Gastrocnemius medialis (tissue), 4 donors: ENCODE data around the gene DPP10.

Experiments used
- CTCF ChIP-seq, 5 experiments: fragments of 450-650 bp in 3 of 5; fragments of 200-600 bp in 2 of 5; sonication (generic) in 2 of 5; IDR thresholded peaks in 4 of 5; conservative IDR thresholded peaks in 1 of 5; 1 replicate in 4 of 5; 2 replicates in 1 of 5; pipeline ENCODE4 v1.5.1; 2016 to 2019; ENCODE audit warnings: antibody characterized with exemption in 5 of 5, mild to moderate bottlenecking in 3 of 5, moderate library complexity in 3 of 5
- POLR2A ChIP-seq, 2 donors: fragments of 450-650 bp; IDR thresholded peaks; one replicate each; pipeline ENCODE4 v1.6.1; 2017; ENCODE audit warnings: antibody characterized with exemption in 2 of 2, mild to moderate bottlenecking in 2 of 2, moderate library complexity in 2 of 2

- TF ChIP-seq CTCF (IDR thresholded peaks at IDR 0.05 in 4 of 5, conservative IDR thresholded peaks at IDR 0.05 in 1 of 5) (no peak), POLR2A (IDR thresholded peaks at IDR 0.05) (no peak)
Observed at GRCh38 chr2:114461116-114461515, 18.7 kb downstream of the DPP10 start.
